ENCODE measurements around the gene DAZAP1.

DAZAP1 gene

DNA sequence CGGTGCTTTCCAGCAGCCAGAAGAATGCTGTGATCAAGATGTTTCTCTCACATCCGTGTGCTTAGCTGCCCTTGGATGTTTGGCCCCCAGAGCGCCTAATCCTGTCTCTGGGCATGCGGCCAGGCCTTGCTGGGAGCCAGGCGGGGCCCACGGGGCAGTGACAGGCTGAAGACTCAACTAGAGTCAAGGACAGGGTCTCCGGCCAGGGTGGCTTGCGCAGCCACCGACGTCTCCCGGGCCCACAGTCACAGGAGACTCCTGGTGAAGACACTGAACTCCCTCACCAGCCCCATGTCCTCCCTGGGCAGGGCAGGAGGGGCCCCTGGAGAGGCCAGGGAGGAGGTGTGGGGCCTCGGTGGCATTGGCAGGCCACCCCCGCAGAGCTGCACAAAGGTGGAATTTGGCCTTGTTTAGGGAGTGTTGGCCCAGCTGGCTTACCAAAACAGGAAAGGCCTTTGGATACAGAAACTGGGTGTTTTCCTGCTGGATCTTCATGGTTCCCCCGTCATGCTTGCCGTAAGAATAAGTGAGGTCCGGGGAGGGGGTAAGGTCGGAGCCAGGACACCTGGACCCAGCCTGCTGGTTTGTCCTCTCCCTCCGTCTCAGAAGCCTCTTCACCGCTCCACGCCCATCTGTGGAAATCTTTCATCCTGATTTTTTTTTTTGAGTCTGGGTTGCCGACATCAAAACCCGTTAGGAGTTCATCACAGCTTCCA is 33.7 kb upstream of the DAZAP1 start:
- DNase-seq, result no peak
- in situ Hi-C loops (cut with MboI; ENCODE audit: low pct_unique_long_range_greater_than_20kb, low sequenced_read_pairs), result no loop called here

DNA sequence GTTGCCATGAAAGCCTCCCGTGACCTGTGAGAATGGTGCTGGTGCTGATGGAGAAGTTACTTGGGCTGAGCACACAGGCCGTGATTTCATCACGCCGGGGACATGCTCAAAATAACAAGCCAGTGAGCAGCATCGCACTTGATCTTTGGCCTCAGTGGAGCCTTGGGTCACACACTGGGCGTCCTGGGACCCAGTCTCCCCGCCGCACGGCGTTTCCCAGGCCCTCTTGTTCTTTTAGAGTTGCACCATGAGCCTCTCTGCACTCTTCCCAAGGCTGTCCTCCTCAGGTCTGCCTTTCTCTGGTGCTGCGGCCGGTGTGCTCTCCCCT is 33.2 kb upstream of the DAZAP1 start:
- in situ Hi-C loops (cut with MboI; ENCODE audit: low pct_unique_long_range_greater_than_20kb, low sequenced_read_pairs), result no loop called here
- DNase-seq, result no peak

DNA sequence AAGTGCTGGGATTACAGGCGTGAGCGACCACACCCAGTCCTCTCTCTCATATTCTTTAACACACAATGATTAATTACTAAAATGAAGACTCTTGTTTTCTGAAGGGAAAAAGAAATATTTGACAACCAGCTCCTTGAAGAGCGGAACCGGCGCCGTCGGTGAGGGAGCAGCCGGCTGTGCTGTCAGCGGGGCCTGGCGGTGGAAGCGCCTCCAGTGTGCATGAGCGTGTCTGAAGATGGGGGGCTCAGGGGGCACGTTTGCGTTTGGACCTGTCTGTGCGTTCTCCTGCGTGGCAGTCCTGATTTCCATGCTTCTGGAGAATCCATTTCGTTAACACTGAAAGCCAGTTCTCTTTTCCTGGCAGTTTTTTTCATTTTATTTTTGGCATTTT is 31.0 kb upstream of the DAZAP1 start:
- DNase-seq, result no peak
- in situ Hi-C loops (cut with MboI; ENCODE audit: low pct_unique_long_range_greater_than_20kb, low sequenced_read_pairs), result no loop called here

DNA sequence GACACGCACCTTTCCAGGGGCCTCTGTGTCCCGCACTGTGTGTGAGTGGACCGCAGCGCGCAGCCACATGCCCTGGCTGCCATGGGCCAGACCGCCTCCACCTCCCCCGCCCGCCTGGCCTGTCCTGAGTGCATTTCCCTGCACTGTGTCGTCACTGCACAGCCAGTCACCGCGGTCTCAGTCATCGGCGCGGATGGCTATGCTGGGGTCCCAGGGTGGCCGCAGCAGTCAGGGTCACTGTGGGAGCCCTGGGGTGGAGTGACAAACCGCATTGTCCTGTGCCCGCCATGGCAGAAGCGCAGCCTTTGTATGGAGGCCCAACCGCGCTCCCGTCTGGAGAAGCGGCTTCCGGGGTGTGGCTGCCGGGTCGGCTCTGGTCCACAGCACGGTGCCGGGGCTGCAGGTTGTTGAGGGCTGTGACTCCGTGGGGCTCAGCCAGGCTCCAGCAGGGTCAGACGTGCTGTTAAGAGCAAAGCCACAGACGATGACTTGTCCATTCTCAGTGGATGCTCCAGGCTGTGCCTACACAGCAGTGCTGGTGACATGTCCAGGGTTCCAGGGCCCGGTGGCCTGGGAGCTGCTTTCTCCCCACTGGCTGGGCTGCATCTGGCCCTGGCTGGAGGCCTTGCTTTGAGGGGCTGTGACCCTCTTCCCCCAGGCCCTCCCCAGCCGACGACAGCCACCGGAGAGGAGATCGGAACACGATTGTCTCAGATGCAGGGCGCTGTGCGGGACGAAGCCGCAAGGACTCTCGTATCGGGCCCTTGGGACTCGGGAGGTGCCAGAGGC is 30.0 kb upstream of the DAZAP1 start:
- in situ Hi-C loops (cut with MboI; ENCODE audit: low pct_unique_long_range_greater_than_20kb, low sequenced_read_pairs), result no loop called here

DNA sequence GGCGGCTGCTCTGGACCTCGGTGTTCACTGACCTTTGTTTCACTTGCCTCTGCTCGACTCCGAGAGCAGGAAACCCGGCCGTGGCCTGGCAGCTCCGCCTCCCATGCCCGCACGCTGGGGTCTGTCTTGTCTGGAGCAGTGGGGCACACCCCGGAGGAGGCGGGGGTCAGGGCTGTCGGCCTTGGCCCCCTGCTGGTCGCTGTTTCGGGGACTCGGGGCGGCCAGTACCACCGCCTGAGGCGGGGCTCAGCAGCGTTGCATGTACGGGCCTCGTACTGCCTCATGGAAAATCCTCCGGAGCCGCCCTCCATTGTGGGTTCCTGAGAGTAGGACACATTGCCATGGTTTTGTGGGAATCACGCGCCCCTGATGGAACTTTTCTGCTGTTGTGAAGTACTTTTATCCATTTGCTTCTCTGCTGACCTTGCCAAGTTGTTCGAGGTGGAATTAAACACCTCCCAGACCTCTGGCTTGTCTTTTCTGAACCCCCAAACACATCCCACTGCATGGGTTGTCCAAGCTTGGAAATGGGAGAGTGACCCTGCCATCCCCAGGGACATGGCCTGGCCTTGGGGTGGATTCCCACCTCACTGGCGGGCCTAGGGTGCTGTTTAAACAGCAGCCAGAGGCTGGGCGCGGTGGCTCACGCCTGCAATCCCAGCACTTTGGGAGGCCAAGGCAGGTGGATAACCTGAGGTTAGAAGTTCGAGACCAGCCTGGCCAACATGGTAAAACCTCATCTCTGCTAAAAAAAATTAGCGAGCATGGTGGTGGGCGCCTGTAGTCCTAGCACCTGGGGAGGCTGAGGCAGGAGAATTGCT is 29.2 kb upstream of the DAZAP1 start:
- in situ Hi-C loops (cut with MboI; ENCODE audit: low pct_unique_long_range_greater_than_20kb, low sequenced_read_pairs), result no loop called here
- no peak for DNase-seq

More for the DNA sequence above, 30.0 kb upstream of the DAZAP1 start:
- no peak for DNase-seq

DNA sequence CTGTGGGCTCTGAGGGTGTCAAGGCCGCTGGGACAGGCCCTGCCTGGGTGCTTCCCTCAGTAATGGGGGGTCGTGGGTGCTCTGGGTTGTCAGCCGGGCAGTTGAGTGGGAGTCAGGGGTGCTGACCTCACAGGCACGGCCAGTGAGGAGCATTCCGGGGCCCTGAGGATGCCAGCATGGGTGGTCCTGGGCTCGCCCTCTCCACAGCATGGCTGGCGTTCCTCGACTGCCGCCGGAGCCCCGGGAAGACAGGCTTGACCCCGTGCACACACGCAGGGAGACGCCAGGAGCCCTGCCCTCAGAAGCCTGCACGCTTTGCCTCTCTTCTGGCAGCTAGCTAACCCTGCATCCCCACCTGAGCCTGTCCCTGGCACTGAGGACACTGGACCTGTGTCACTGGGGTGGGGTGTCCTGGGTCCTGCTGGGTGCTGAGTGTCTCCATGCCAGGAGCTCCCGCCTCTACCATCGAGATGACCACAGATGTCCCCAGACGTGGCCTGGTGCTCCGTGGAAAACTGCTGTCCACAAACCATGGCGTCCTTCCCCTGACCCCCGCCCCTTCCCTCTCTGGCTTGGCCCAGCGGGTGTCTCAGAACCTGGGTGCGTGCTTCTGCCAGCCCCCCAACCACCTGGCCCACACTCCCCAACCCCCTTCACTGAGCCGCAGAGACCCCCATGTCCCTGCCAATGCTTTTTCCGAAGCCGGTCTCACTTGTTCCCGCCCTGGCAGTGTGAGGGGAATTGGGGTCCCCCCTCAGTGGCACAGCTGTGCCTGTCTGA is 28.1 kb upstream of the DAZAP1 start:
- in situ Hi-C loops (cut with MboI; ENCODE audit: low pct_unique_long_range_greater_than_20kb, low sequenced_read_pairs), result no loop called here
- DNase-seq, result no peak

DNA sequence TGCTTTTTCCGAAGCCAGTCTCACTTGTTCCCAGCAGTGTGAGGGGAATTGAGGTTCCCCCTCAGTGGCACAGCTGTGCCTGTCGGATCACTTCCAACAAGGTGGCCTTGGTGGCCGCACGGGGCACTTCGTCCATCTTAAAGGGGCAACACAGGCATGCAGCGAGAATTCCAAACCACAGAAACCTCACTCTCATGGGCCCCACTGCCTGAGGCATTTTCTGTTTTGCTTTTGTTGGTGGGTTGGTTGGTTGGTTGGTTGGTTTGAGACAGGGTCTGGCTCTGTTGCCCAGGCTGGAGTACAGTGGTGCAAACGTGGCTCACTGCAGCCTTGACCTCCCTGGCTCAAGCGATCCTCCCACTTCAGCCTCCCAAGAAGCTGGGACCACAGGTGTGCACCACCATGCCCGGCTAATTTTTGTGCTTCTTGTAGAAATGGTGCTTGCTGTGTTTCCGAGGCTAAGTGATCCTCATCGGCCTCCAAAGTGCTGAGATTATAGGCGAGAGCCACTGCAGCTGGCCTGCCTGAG is 27.4 kb upstream of the DAZAP1 start:
- in situ Hi-C loops (cut with MboI; ENCODE audit: low pct_unique_long_range_greater_than_20kb, low sequenced_read_pairs), result no loop called here

DNA sequence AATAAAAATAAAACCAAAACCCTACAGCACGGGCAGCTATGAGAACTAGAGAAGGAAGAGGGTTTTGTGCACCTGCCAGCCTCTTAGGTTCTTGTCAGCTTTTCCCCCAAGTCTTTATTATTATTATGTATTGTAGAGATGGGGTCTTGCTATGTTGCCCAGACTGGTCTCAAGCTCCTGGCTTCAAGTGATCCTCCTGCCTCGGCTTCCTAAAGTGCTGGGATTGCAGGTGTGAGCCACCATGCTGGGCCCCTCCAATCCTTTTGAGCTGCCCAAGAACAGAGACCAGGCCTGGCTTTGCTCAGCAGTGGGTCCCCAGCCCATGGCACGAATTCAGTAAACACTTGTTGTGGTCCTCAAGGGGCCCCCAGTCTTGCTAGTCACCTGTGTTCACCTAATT is 25.1 kb upstream of the DAZAP1 start:
- in situ Hi-C loops (cut with MboI; ENCODE audit: low pct_unique_long_range_greater_than_20kb, low sequenced_read_pairs), result no loop called here
- DNase-seq, result no peak

More for the DNA sequence above, 27.4 kb upstream of the DAZAP1 start:
- no peak for DNase-seq

DNA sequence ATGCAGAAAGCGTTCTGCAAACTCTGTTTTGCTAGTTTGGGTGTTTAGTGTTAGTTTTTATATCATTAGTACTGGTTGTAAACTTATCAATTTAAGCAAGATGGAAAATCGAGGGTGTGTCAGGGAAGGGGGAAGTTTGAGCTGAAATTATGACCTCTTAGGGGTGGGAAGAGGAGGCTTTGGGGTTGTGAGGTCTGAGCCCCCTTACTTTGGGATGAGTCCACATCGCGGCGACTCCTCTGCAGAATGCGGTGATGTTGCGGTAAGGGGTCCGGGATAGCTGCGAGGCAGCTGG is 24.4 kb upstream of the DAZAP1 start:
- in situ Hi-C loops (cut with MboI; ENCODE audit: low pct_unique_long_range_greater_than_20kb, low sequenced_read_pairs), result no loop called here
- DNase-seq, result no peak

DNA sequence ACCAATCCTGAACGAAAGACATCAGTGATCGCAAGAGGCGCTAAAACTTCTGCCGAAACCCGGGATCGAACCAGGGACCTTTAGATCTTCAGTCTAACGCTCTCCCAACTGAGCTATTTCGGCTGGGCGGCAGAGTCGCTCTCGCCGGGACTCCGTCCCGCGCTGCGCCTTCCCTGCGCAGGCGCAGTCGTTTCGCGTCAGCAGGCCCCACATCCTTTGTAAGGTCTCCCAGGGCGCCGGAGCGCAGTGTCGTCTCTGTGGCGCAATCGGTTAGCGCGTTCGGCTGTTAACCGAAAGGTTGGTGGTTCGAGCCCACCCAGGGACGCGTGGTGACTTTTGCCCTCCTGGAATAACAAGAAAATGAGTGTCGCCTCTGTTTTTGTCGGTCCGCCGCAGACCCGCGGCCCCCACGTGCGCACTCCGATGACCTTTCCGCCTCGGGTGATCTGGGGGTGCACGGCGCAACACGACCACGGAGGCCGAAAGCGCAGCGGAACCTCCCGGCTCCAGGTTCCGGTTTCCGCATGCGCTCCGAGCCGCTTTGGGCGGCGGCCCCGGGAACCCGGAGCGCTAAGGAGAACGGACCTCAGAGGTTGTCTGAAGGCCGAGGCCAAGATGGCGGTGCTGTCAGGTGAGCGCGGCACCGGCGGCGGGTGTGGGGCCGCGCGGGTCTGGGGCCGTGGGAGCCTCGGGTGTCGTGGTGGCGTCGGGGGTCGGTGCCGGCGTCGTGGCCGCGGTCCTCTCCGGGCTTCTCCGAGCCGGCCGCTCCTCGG is 23.9 kb upstream of the DAZAP1 start, which contains the start of gene NDUFS7:
Gene NDUFS7 (plus strand): TSS at position 596 of the 773 bp plus-strand sequence. CDS start 20 bp downstream, at position 616.
- in situ Hi-C loops (cut with MboI; ENCODE audit: low pct_unique_long_range_greater_than_20kb, low sequenced_read_pairs), result no loop called here
- peak; percentile 90 for DNase-seq

DNA sequence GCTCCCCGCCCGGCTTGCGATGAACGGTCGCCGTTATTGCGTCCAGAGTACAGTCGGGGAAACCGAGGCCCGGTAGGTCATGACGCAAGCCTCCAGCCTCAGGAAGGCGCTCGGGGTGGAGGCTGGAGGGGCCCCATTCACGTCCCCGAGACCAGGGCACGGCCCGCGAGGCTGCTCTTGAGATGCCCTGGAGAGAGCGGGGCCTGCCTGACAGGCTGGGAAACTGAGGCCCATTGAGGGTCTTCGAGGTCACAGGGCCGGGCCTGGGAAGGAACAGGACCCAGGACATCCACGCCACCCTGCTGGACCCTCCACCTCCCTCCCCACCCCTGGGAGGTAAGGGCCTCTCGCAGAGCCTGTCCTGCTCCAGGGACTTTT is 23.3 kb upstream of the DAZAP1 start:
- no peak for DNase-seq
- in situ Hi-C loops (cut with MboI; ENCODE audit: low pct_unique_long_range_greater_than_20kb, low sequenced_read_pairs), result no loop called here

DNA sequence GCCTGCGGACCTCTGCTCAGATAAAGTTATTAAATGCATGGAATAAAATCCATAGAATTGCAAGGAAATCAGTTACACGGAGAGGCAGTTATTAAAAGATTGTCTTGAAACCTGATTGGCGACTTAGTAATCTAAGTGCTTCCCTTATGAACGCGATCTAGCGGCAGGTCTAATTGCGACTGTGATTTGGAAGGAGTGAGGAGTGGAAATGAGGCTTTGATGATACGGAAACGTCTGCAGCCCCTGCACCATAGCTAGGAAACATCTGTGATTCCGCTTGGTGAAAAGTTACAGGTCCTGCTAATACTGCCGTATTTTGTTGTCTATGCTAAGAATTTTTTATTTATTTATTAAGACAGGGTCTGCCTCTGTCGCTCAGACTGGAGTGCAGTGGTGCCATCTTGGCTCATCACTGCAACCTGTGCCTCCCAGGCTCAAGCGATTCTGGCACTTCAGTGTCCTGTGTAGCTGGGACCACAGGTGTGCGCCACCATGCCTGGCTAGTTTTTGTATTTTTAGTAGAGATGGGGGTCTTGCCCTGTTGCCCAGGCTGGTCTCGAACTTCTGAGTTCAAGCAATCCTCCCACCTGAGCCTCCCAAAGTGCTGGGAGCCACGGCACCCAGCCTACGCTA is 22.8 kb upstream of the DAZAP1 start:
- in situ Hi-C loops (cut with MboI; ENCODE audit: low pct_unique_long_range_greater_than_20kb, low sequenced_read_pairs), result no loop called here
- DNase-seq, result no peak

DNA sequence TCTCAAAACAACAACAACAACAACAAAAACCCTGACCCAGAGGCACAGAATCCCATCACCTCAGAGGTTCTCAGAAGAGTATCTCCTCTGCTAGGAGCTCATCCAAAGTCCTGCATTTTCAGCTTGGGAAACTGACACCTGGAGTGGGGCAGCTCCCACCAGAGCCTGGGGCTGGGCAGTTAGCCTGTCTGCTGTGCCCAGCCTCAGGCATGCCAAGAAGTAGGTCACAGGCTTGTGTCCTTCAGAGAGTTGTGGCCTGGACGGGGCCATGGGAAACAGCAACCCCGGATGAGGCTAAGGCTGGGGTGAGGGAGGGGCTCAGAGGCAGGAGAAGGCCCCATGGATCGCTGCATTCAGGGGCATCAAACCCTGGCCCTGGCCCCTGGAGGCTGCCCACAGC is 21.6 kb upstream of the DAZAP1 start:
- in situ Hi-C loops (cut with MboI; ENCODE audit: low pct_unique_long_range_greater_than_20kb, low sequenced_read_pairs), result no loop called here
- DNase-seq, result no peak

DNA sequence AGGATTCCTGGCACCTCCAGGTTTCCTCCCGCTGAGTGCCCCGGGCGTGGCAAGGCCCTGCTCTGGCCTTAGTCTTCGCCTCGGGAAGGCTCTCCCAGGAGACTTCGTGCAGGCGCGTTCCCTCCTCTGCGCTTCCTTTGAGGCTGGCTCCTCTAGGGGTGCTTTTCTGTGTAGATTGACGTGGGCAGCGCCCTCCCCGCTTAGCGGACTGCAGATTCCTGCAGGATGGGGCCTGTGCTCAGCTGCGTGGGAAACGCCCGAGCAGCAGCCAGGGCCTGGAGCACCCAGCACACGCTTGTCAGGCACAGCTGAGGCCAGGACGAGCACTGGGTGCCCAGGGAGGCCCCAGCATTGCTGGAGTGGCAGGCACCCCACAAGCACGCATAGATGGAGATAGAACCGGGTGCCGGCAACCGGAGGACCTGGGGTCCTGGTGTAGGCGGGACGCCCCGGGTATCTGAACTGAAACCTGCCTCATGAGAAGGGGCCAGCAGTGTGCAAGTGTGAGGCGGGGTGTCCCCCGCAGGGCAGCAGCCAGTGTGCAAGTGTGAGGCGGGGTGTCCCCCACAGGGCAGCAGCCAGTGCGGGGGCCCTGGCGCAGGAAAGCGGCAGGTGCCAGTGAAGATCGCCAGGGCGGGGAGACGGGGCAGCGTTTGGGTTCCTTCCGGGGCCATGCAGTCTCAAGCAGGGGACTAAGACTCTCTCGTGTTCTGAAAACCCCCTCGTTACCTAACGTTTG is 20.3 kb upstream of the DAZAP1 start:
- in situ Hi-C loops (cut with MboI; ENCODE audit: low pct_unique_long_range_greater_than_20kb, low sequenced_read_pairs), result no loop called here

DNA sequence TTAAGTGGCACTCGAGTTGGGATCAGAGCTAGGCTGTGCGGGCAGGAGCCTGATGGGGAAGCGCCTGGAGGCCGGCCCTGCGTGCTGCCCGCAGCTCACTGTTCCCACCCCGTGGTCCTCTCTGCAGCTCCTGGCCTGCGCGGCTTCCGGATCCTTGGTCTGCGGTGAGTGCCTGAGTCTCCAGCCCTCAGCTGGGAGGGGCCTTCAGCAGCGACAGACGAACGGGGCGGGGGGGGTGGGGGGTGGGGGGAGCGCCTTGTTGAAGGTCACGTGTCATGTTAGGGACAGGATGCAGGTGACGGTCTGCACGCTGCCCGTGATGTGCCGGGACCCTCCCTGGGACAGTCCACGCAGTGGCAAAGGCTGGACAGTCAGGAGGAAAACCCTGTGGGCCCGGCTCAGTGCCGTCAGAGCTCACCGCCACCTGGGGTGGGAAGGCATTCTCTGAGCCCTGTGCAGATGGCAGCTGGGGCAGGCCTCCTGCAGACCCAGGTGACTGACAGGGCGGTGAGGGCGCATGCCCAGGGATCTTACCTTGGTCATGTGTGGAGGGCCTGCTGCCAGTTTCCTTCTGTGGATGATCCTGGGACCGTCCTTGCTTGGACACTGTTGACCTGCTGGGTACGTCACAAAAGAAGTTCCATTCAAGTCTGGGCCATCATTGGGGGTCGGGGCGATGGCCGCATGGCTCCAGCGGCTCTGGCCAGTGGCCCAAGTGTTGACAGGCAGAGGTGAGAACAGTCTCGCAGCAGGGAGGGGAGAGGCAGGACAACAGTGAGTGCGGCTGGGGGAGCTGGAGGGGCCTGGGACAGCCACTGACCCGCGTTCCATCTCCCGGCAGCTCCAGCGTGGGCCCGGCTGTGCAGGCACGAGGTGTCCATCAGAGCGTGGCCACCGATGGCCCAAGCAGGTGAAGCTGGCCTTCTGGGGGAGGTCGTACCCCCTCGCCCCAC is 19.4 kb upstream of the DAZAP1 start:
- in situ Hi-C loops (cut with MboI; ENCODE audit: low pct_unique_long_range_greater_than_20kb, low sequenced_read_pairs), result no loop called here
- DNase-seq, result no peak

More for the DNA sequence above, 20.3 kb upstream of the DAZAP1 start:
- DNase-seq, result no peak

DNA sequence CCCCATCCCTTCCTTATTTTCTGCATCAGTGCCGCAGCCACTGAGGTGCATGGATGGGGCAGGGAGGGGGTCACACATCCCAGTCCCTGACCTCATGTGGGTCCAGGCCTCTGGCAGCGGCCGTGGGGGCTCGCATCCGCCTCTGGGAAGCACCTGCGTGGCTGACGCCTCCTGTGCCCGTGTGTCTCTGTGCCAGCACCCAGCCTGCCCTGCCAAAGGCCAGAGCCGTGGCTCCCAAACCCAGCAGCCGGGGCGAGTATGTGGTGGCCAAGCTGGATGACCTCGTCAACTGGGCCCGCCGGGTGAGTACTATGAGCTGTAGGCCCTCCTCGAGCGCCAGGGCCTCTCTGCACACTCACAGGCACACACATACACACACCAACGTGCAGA is 18.8 kb upstream of the DAZAP1 start:
- in situ Hi-C loops (cut with MboI; ENCODE audit: low pct_unique_long_range_greater_than_20kb, low sequenced_read_pairs), result no loop called here
- no peak for DNase-seq

Measured in KBM-7 (cell line).